HCT116 (cell line): ENCODE measurements around the gene TMC4. TPM values are rescaled to one million over a fixed set of nuclear protein-coding genes. Genes with fewer than 3 reads are reported as not detected.
A peak's percentile ranks its signal among the peaks of the same experiment; 100 is the strongest.

ENCODE experiments used
- ATAC-seq: fragments of 200-7000 bp; cut with Tn5 transposase; 2 replicates; pipeline ENCODE4 v1.9.1; 2020; ENCODE audit warnings: mild to moderate bottlenecking, moderate library complexity
- BruUV-seq: library from RNA; stranded (reverse); fragments of 400-500 nt; replicated peaks from 2 replicates; lab custom pipeline; 2021; lab: Mats Ljungman, UMichigan
- CTCF ChIA-PET: fragments of 300-600 bp; sonication (Branson Sonifier 250); formaldehyde crosslinking; loops from one replicate; lab custom pipeline; 2021; ENCODE audit warnings: antibody characterized with exemption; lab: Charles Lee
- POLR2A ChIA-PET: fragments of 300-600, 350-600 bp; sonication (Branson Sonifier 250); formaldehyde crosslinking; loops from one replicate; lab custom pipeline; 2021; ENCODE audit warnings: antibody characterized with exemption; lab: Charles Lee
- RAD21 ChIA-PET, 2 experiments: fragments of 300-600 bp; sonication (Branson Sonifier 250); formaldehyde crosslinking; loops; one replicate each; lab custom pipeline; 2023; ENCODE audit warnings: low total read pairs in 2 of 2; ENCODE audit not compliant: uncharacterized antibody in 2 of 2, unreplicated experiment in 2 of 2, low non-redundant PET in 1 of 2; lab: Charles Lee
- DNase-seq: peaks from one replicate; pipeline ENCODE4 v3.0.0-alpha.2; 2010; ENCODE audit warnings: low read depth, low spot score
- H2AFZ ChIP-seq: fragments of 200-600 bp; shearing (Covaris generic), sonication (generic); 2 replicates; pipeline ENCODE4 v1.6.1; 2017; ENCODE audit warnings: low read depth, mixed run types, mixed read lengths, antibody characterized with exemption, low read length; ENCODE audit not compliant: poor library complexity, severe bottlenecking
- H3K27ac ChIP-seq: 2 replicates; pipeline ENCODE4 v1.5.1; 2012; ENCODE audit warnings: low read depth, low read length
- H3K27me3 ChIP-seq: fragments of 200-600 bp; sonication (generic); 2 replicates; pipeline ENCODE4 v1.6.1; 2016; ENCODE audit warnings: mixed run types, low read length, mixed read lengths; ENCODE audit not compliant: insufficient read depth
- H3K36me3 ChIP-seq, 2 experiments: fragments of 200-500 bp in 1 of 2; fragments of 200-600 bp in 1 of 2; sonication (Bioruptor generic) in 1 of 2; sonication (generic) in 1 of 2; 2 replicates each; pipeline versions ENCODE4 v1.5.1 to v1.6.1; 2014 to 2016; ENCODE audit warnings: low read length in 2 of 2, inconsistent platforms in 1 of 2, mixed read lengths in 1 of 2, mixed run types in 1 of 2; ENCODE audit not compliant: insufficient read depth in 2 of 2, control insufficient read depth in 1 of 2
- H3K4me1 ChIP-seq, 2 experiments: fragments of 200-600 bp in 1 of 2; sonication (generic) in 1 of 2; 2 replicates each; pipeline versions ENCODE4 v1.5.1 to v1.6.1; 2012 to 2017; ENCODE audit warnings: low read length in 2 of 2, inconsistent platforms in 1 of 2, mild to moderate bottlenecking in 1 of 2, mixed read lengths in 1 of 2, mixed run types in 1 of 2, moderate library complexity in 1 of 2; ENCODE audit not compliant: insufficient read depth in 2 of 2, control insufficient read depth in 1 of 2
- H3K4me2 ChIP-seq: fragments of 200-600 bp; sonication (generic); 2 replicates; pipeline ENCODE4 v1.6.1; 2017; ENCODE audit warnings: mixed run types, low read length, mixed read lengths
- H3K4me3 ChIP-seq, 2 experiments: fragments of 200-600 bp in 1 of 2; sonication (generic) in 1 of 2; replicated peaks in 1 of 2; 2 replicates each; pipeline ENCODE4 v1.5.1; 2011 to 2016; ENCODE audit warnings: low read length in 2 of 2, control low read depth in 1 of 2, low read depth in 1 of 2, mild to moderate bottlenecking in 1 of 2, mixed read lengths in 1 of 2, mixed run types in 1 of 2
- H3K79me2 ChIP-seq: fragments of 200-600 bp; sonication (generic); 2 replicates; pipeline ENCODE4 v1.6.1; 2017; ENCODE audit warnings: mild to moderate bottlenecking, mixed run types, low read length, moderate library complexity, mixed read lengths; ENCODE audit not compliant: insufficient read depth
- H3K9ac ChIP-seq: fragments of 200-600 bp; sonication (generic); 2 replicates; pipeline ENCODE4 v1.6.1; 2016; ENCODE audit warnings: low read length, mixed read lengths
- H3K9me2 ChIP-seq: fragments of 200-600 bp; sonication (generic), shearing (Covaris generic); 2 replicates; pipeline ENCODE4 v1.6.1; 2017; ENCODE audit warnings: mixed run types, mild to moderate bottlenecking, moderate library complexity; ENCODE audit not compliant: insufficient read depth
- H3K9me3 ChIP-seq, 2 experiments: fragments of 200-500 bp in 1 of 2; fragments of 200-600 bp in 1 of 2; sonication (Bioruptor generic) in 1 of 2; sonication (generic) in 1 of 2; 2 replicates each; pipeline ENCODE4 v1.6.1; 2014 to 2017; ENCODE audit warnings: low read length in 2 of 2, mixed read lengths in 2 of 2, inconsistent platforms in 1 of 2, low read depth in 1 of 2, mild to moderate bottlenecking in 1 of 2, mixed run types in 1 of 2, moderate library complexity in 1 of 2; ENCODE audit not compliant: control insufficient read depth in 1 of 2, insufficient read depth in 1 of 2
- H4K20me1 ChIP-seq: fragments of 200-600 bp; sonication (generic), shearing (Covaris generic); 2 replicates; pipeline ENCODE4 v1.6.1; 2017; ENCODE audit warnings: mixed run types, mild to moderate bottlenecking, moderate library complexity; ENCODE audit not compliant: insufficient read depth
- CBX3 ChIP-seq: IDR thresholded peaks from 2 replicates; pipeline ENCODE4 v1.6.1; 2012; ENCODE audit warnings: low read depth
- EGR1 ChIP-seq: IDR thresholded peaks from 2 replicates; pipeline ENCODE4 v1.6.1; 2012; ENCODE audit warnings: low read depth
- ELF1 ChIP-seq: IDR thresholded peaks from 2 replicates; pipeline ENCODE4 v1.6.1; 2012; ENCODE audit warnings: low read depth, borderline replicate concordance
- EZH2 ChIP-seq: fragments of 200-600 bp; sonication (generic); IDR thresholded peaks from 2 replicates; pipeline ENCODE4 v1.6.1; 2017; ENCODE audit warnings: antibody characterized with exemption, mixed run types
- EZH2phosphoT487 ChIP-seq: fragments of 200-600 bp; IDR thresholded peaks from 2 replicates; pipeline ENCODE4 v1.6.1; 2018; ENCODE audit warnings: antibody characterized with exemption, borderline replicate concordance
- FOSL1 ChIP-seq: IDR thresholded peaks from 2 replicates; pipeline ENCODE4 v1.6.1; 2012; ENCODE audit warnings: low read depth
- POLR2AphosphoS5 ChIP-seq: IDR thresholded peaks from 2 replicates; pipeline ENCODE4 v1.6.1; 2011; ENCODE audit warnings: mild to moderate bottlenecking, low read depth, low read length, moderate library complexity
- RAD21 ChIP-seq: IDR thresholded peaks from 2 replicates; pipeline ENCODE4 v1.6.1; 2012; ENCODE audit warnings: low read depth, mild to moderate bottlenecking
- REST ChIP-seq: IDR thresholded peaks from 2 replicates; pipeline ENCODE4 v1.6.1; 2012; ENCODE audit warnings: low read depth
- SP1 ChIP-seq: IDR thresholded peaks from 2 replicates; pipeline ENCODE4 v1.6.1; 2012; ENCODE audit warnings: low read depth
- SRF ChIP-seq: IDR thresholded peaks from 2 replicates; pipeline ENCODE4 v1.6.1; 2012; ENCODE audit warnings: low read depth
- ZNF274 ChIP-seq: fragments of 200-500 bp; sonication (Bioruptor generic); IDR thresholded peaks from 2 replicates; pipeline ENCODE4 v1.6.1; 2014; ENCODE audit warnings: mild to moderate bottlenecking, low read depth, low read length, inconsistent platforms
- intact Hi-C: fragments of 100-400 bp; cut with micrococcal nuclease; formaldehyde crosslinking; loops from 2 replicates; pipeline ENCODE4 v1.10.0; 2022
- total RNA-seq: library from RNA; stranded (reverse); gene quantifications from one replicate; pipeline ENCODE4 v1.2.1, GENCODE V29; 2021; ENCODE audit not compliant: unreplicated experiment
- TF ChIP-seq, protein P1 (sequence below), 3 experiments: fragments of 200-600 bp in 1 of 3; sonication (generic) in 1 of 3; IDR thresholded peaks in 2 of 3; conservative IDR thresholded peaks in 1 of 3; 2 replicates each; pipeline ENCODE4 v1.5.1; 2012 to 2017; ENCODE audit warnings: low read depth in 2 of 3, low read length in 2 of 3, antibody characterized with exemption in 1 of 3, borderline replicate concordance in 1 of 3, control low read depth in 1 of 3, mild to moderate bottlenecking in 1 of 3, mixed read lengths in 1 of 3, mixed run types in 1 of 3, moderate library complexity in 1 of 3; ENCODE audit not compliant: insufficient read depth in 1 of 3
- TF ChIP-seq, protein P2 (sequence below): IDR thresholded peaks from 2 replicates; pipeline ENCODE4 v1.6.1; 2012

TMC4 gene
- total RNA-seq, 1 experiment from 2014 or later = 60.3 TPM

DNA sequence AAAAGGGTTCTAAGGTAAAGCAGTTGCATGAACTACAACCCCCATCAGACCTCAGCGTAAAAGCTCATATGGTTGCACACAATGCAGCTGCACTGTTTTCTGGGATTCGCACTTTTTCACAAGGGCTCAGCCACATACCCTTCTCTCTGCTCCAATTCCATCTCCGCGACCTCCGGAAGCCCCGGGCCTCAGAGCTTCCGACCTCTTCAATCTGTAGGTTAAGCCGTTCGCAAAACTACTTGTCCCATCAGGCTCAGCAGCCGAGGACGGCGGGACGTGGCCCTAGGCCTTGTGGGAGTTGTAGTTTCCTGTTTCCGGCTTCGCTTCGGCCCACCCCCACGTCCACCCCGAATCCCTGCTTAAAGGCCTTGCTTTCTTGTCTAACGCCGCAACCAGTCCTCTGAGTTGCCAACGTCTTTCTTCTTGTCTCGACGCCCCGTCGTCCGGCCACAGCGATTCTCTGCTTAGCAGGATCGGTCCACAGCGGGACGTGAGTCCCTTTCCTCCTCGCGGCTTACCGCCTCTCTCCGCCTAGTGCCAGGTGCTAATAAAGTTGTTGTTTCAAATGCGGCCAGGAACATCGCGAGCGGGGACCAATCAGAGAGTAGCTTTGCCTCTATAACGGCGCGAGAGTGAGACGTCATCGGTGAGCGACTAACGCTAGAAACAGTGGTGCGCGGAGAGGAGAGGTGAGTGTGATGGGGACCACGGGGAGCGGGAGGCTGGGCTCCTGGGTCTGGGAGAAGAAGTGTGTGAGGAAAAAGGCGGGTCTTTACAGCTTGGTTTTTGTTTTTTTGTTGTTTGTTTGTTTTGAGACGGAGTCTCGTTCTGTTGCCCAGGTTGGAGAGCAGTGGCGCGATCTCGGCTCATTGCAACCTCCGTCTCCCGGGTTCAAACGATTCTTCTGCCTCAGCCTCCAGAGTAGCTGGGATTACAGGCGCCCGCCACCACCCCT is 57.6 kb downstream of the TMC4 start, which contains the start of the genes PRPF31 and TFPT (continued):
- TF ChIP-seq SP1 (peak; percentile 98), ZNF274 (no peak), SRF (peak; percentile 98), CBX3 (peak; percentile 90), EGR1 (peak; percentile 50; the same call in 1 of the 2 replicates), RAD21 (no peak), EZH2 (no peak)

- peak overlapping the region; percentile 60 for H3K27ac ChIP-seq
- peaks cover 0 to 18% of the 10 kb centered on the region in 2 experiments; a peak in 2 of 4 replicates for H3K36me3 ChIP-seq
- no peaks in the 10 kb centered on the region for H4K20me1 ChIP-seq
- no TSS peak for BruUV-seq
- no peaks in the 10 kb centered on the region for H3K9me3 ChIP-seq
- DNase-seq (no peak), ATAC-seq (no peak)
- H3K4me2 ChIP-seq = peak overlapping the region; percentile 81
- ChIA-PET CTCF (interaction anchor here (1.4 kb wide), 1 partner anchor 278 kb away, joined by 3 read pairs; no protein-coding TSS in a partner anchor), POLR2A (interaction anchor here (0.9 to 1.7 kb wide), 4 partner anchors 9 to 22 kb away, joined by 3 to 21 read pairs (median 6); partner anchors contain the start of genes CNOT3 and NDUFA3), RAD21 (no interaction called here)
- H3K27me3 ChIP-seq = no peaks in the 10 kb centered on the region
- H3K4me1 ChIP-seq = peaks cover 8 to 19% of the 10 kb centered on the region in 2 experiments; a peak in 3 of 4 replicates
- intact Hi-C loops = loop anchor here (1.0 to 5.0 kb wide), 2 partner anchors 12 to 272 kb away; partner anchors contain the start of gene NDUFA3
- peaks cover 41% of the 10 kb centered on the region for H3K79me2 ChIP-seq
- H3K9ac ChIP-seq = peak overlapping the region; percentile 80
- H3K4me3 ChIP-seq = peak overlapping the region; percentile 89 to 91
- H3K9me2 ChIP-seq = no peaks in the 10 kb centered on the region
- no peak overlapping the region for H2AFZ ChIP-seq
- TF ChIP-seq CBX3 (no peak), FOSL1 (no peak), EZH2phosphoT487 (no peak), REST (no peak), POLR2AphosphoS5 (no peak; the same call in 1 of the 2 replicates), ZNF274 (no peak), RAD21 (no peak), ELF1 (no peak)
- TF ChIP-seq, protein P1, sequence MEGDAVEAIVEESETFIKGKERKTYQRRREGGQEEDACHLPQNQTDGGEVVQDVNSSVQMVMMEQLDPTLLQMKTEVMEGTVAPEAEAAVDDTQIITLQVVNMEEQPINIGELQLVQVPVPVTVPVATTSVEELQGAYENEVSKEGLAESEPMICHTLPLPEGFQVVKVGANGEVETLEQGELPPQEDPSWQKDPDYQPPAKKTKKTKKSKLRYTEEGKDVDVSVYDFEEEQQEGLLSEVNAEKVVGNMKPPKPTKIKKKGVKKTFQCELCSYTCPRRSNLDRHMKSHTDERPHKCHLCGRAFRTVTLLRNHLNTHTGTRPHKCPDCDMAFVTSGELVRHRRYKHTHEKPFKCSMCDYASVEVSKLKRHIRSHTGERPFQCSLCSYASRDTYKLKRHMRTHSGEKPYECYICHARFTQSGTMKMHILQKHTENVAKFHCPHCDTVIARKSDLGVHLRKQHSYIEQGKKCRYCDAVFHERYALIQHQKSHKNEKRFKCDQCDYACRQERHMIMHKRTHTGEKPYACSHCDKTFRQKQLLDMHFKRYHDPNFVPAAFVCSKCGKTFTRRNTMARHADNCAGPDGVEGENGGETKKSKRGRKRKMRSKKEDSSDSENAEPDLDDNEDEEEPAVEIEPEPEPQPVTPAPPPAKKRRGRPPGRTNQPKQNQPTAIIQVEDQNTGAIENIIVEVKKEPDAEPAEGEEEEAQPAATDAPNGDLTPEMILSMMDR (IDR thresholded peaks at IDR 0.05 in 2 of 3, conservative IDR thresholded peaks at IDR 0.05 in 1 of 3; ENCODE audit: borderline replicate concordance in 1 of 3, insufficient read depth in 1 of 3, low read depth in 2 of 3, low read length in 2 of 3) = no peak
- TF ChIP-seq, protein P2, sequence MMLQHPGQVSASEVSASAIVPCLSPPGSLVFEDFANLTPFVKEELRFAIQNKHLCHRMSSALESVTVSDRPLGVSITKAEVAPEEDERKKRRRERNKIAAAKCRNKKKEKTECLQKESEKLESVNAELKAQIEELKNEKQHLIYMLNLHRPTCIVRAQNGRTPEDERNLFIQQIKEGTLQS = no peak
Measured at GRCh38 chr19:54114340-54115108, 58.4 kb downstream of the TMC4 start.
